ENCODE data around the gene FSTL5. TPM values are rescaled to one million over a fixed set of nuclear protein-coding genes. Genes with fewer than 3 reads are reported as not detected.

Gene FSTL5
- polyA plus RNA-seq, 3 donors = not detected

DNA sequence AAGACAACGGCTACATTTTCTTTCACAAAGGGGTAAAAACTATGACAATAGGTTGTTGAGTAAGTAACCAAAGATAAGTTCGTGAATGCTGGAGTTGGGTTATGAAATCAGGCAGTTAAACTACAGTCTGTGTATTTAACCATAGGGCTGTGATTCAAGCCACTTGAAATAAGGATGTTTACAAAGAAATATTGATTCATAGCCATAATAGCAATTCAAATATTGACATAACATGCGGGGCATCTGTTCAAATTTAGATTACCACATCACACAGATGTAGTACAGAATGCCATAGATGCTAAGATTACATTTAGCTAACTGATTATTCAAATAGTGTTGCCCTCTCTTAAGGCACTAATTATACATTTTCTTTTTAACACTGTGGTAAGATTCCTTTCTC is 364.1 kb downstream of the FSTL5 start:
- no peaks in the 10 kb centered on the region for H3K27me3 Mint-ChIP-seq (ENCODE audit: low read depth in 3 of 3)
- H3K27ac Mint-ChIP-seq = no peak overlapping the region
- Histone ChIP-seq H3K4me1 (ENCODE audit: control insufficient read depth in 1 of 2, insufficient read depth in 2 of 2, low read length in 2 of 2) (no peaks in the 10 kb centered on the region), H3K27me3 (ENCODE audit: control insufficient read depth in 2 of 2, insufficient read depth in 2 of 2, low read length in 2 of 2) (no peaks in the 10 kb centered on the region), H3K79me2 (ENCODE audit: insufficient read depth, low read length) (no peaks in the 10 kb centered on the region), H3K4me2 (replicated peaks; ENCODE audit: extremely low read depth, low read length, poor library complexity, severe bottlenecking) (no peak overlapping the region), H3K36me3 (replicated peaks in 1 of 2; ENCODE audit: control insufficient read depth in 1 of 2, insufficient read depth in 2 of 2, low read length in 2 of 2) (no peaks in the 10 kb centered on the region), H3K9ac (ENCODE audit: insufficient read depth, low read length, poor library complexity, severe bottlenecking) (no peak overlapping the region), H3K4me3 (replicated peaks in 1 of 3; ENCODE audit: low read depth in 2 of 3, low read length in 3 of 3) (no peak overlapping the region), H3K9me3 (replicated peaks in 1 of 2; ENCODE audit: control insufficient read depth in 1 of 2, insufficient read depth in 1 of 2, low read length in 2 of 2) (no peaks in the 10 kb centered on the region), H4K20me1 (ENCODE audit: insufficient read depth, low read length) (no peaks in the 10 kb centered on the region), H3K27ac (ENCODE audit: low read depth in 1 of 2, low read length in 2 of 2) (no peak overlapping the region), H2AFZ (ENCODE audit: insufficient read depth, low read depth, low read length, poor library complexity, severe bottlenecking) (no peak overlapping the region)
- H3K36me3 Mint-ChIP-seq = no peaks in the 10 kb centered on the region
- TF ChIP-seq, protein P1, sequence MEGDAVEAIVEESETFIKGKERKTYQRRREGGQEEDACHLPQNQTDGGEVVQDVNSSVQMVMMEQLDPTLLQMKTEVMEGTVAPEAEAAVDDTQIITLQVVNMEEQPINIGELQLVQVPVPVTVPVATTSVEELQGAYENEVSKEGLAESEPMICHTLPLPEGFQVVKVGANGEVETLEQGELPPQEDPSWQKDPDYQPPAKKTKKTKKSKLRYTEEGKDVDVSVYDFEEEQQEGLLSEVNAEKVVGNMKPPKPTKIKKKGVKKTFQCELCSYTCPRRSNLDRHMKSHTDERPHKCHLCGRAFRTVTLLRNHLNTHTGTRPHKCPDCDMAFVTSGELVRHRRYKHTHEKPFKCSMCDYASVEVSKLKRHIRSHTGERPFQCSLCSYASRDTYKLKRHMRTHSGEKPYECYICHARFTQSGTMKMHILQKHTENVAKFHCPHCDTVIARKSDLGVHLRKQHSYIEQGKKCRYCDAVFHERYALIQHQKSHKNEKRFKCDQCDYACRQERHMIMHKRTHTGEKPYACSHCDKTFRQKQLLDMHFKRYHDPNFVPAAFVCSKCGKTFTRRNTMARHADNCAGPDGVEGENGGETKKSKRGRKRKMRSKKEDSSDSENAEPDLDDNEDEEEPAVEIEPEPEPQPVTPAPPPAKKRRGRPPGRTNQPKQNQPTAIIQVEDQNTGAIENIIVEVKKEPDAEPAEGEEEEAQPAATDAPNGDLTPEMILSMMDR (IDR thresholded peaks at IDR 0.05) = no peak
- peaks cover 0 to 3% (median 0%) of the 10 kb centered on the region in 7 donors for H3K9me3 Mint-ChIP-seq
- no peaks in the 10 kb centered on the region for H3K4me1 Mint-ChIP-seq
- H3K4me3 Mint-ChIP-seq = no peak overlapping the region
- no peak for DNase-seq
- 80% methylated on average over 1 of the region's 3 CpGs for WGBS (ENCODE audit: insufficient coverage)
- intact Hi-C loops (cut with micrococcal nuclease) = no loop called here

DNA sequence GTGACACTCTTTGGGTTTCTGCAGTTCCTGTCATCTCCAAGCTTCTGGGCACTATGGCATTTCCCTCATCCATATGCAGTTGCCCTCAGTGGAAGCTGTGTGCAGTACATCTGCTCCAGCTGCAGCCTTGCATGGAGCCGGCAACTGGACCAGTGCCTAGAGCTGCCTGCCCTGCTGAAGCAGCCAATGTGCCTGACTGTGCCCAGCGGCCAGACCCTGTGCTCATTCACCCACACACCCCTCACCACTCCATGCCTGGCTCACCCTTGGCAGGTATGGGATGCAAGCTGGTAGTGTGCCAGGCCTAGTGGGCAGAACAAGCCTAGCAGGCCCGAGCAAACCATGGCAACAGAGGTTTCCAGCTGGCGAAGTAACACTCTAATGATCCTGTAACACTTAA is 370.8 kb downstream of the FSTL5 start:
- H4K20me1 ChIP-seq (ENCODE audit: insufficient read depth, low read length) = no peaks in the 10 kb centered on the region
- no peak overlapping the region for H3K4me3 Mint-ChIP-seq
- DNase-seq = no peak
- no peaks in the 10 kb centered on the region for H3K4me1 Mint-ChIP-seq
- H3K27me3 Mint-ChIP-seq (ENCODE audit: low read depth in 3 of 3) = no peaks in the 10 kb centered on the region
- H3K36me3 ChIP-seq (replicated peaks in 1 of 2; ENCODE audit: control insufficient read depth in 1 of 2, insufficient read depth in 2 of 2, low read length in 2 of 2) = no peaks in the 10 kb centered on the region
- H3K27me3 ChIP-seq (ENCODE audit: control insufficient read depth in 2 of 2, insufficient read depth in 2 of 2, low read length in 2 of 2) = no peaks in the 10 kb centered on the region
- H3K4me2 ChIP-seq (replicated peaks; ENCODE audit: extremely low read depth, low read length, poor library complexity, severe bottlenecking) = no peak overlapping the region
- H2AFZ ChIP-seq (ENCODE audit: insufficient read depth, low read depth, low read length, poor library complexity, severe bottlenecking) = no peak overlapping the region
- no peak overlapping the region for H3K27ac ChIP-seq (ENCODE audit: low read depth in 1 of 2, low read length in 2 of 2)
- peak overlapping the region in 1 of 7 donors; percentile 38 for H3K27ac Mint-ChIP-seq
- intact Hi-C loops (cut with micrococcal nuclease) = no loop called here
- H3K79me2 ChIP-seq (ENCODE audit: insufficient read depth, low read length) = no peaks in the 10 kb centered on the region
- H3K4me3 ChIP-seq (replicated peaks in 1 of 3; ENCODE audit: low read depth in 2 of 3, low read length in 3 of 3) = no peak overlapping the region
- peaks cover 9 to 20% of the 10 kb centered on the region in 2 donors for H3K9me3 ChIP-seq (replicated peaks in 1 of 2; ENCODE audit: control insufficient read depth in 1 of 2, insufficient read depth in 1 of 2, low read length in 2 of 2)
- TF ChIP-seq, protein P1 (IDR thresholded peaks at IDR 0.05) = no peak
- WGBS (ENCODE audit: insufficient coverage) = 100% methylated on average over 1 of the region's 4 CpGs
- peaks cover 1 to 16% (median 7%) of the 10 kb centered on the region in 7 donors for H3K9me3 Mint-ChIP-seq
- H3K9ac ChIP-seq (ENCODE audit: insufficient read depth, low read length, poor library complexity, severe bottlenecking) = no peak overlapping the region
- no peaks in the 10 kb centered on the region for H3K4me1 ChIP-seq (ENCODE audit: control insufficient read depth in 1 of 2, insufficient read depth in 2 of 2, low read length in 2 of 2)
- no peaks in the 10 kb centered on the region for H3K36me3 Mint-ChIP-seq
